ENCODE measurements around the gene BTG1. TPM values are rescaled to one million over a fixed set of nuclear protein-coding genes. Genes with fewer than 3 reads are reported as not detected.

The BTG1 gene
- total and polyA plus RNA-seq, 9 of the 15 experiments (the other 6 are each of a cell fraction or from before 2014, with no cell fraction given) = 3.7 to 28.6 (median 7.4) TPM

DNA sequence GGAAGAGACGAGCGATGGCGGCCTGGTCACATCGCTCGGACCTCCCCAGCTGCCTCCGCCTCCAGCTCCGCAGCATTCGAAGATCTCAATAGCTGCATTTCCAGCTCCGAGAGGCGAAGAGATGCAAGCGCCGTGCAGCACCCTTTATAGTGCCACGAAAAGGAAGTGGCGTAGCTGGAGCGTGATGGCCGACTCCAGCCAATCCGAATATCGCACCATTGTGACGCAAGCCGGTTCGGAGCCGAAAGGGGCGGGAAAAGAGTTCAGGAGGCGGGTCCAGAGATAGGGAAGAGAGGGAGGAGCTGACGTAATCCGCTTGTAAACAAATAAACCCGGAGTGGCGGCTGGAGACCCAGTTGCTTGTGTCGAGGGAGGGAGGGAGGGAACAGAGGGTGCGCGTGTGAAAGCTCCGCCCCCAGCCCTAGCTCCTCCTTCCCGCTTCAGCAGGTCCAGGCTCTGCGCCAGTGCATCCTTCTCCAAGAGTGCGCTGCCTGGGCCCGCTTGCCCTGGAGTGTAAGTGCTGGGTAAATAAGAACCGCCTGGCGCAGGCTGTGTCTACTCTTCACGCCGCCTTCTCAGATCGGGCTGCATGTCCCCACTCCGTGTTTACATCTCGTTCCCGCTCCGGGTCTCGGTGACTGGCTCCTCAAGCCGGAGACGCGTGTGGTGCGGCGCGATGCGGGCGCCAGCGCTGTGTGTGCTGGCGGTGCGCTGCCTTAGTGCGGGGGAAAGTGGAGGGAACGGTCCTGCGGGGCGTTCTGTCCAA lies at the start of gene BTG1 (continued):
- TF ChIP-seq THAP12 (CRISPR knock-in tag; IDR thresholded peaks at IDR 0.05) (peak; percentile 78), ZNF589 (CRISPR knock-in tag; IDR thresholded peaks at IDR 0.05; ENCODE audit: low read depth) (peak; percentile 81), BRD4 (IDR thresholded peaks at IDR 0.05) (no peak), CHAMP1 (IDR thresholded peaks at IDR 0.05) (0 out of 2 replicates have a peak, but pooled peaks have one; percentile 14), SFPQ (IDR thresholded peaks at IDR 0.05; ENCODE audit: low read depth, low read length) (no peak), DEAF1 (CRISPR knock-in tag; IDR thresholded peaks at IDR 0.05) (0 out of 2 replicates have a peak, but pooled peaks have one; percentile 17), RBM25 (IDR thresholded peaks at IDR 0.05; ENCODE audit: low read depth, low read length, severe bottlenecking) (no peak), KLF10 (CRISPR knock-in tag; IDR thresholded peaks at IDR 0.05) (no peak), ZNF766 (CRISPR knock-in tag; conservative IDR thresholded peaks at IDR 0.05) (peak; percentile 76; the same call in 1 of the 2 replicates), HMBOX1 (IDR thresholded peaks at IDR 0.05) (peak; percentile 14; the same call in 1 of the 2 replicates), ZNF561 (CRISPR knock-in tag; conservative IDR thresholded peaks at IDR 0.05) (no peak), MED1 (CRISPR knock-in tag; IDR thresholded peaks at IDR 0.05; ENCODE audit: borderline replicate concordance) (no peak)

Data from K562 (cell line).